LNCaP clone FGC (cell line): Measurements from ENCODE around the gene PTPRD.

ENCODE experiments used
- DNase-seq: peaks from one replicate; pipeline ENCODE4 v3.0.0-alpha.2; 2011; ENCODE audit warnings: low read depth
- H3K4me3 ChIP-seq: 2 replicates; pipeline ENCODE4 v1.5.1; 2011; ENCODE audit warnings: mild to moderate bottlenecking, low read depth, low read length, control low read depth
- TF ChIP-seq, protein P1 (sequence below): IDR thresholded peaks from 2 replicates; pipeline ENCODE4 v1.5.1; 2012; ENCODE audit warnings: mild to moderate bottlenecking; ENCODE audit not compliant: control insufficient read depth, insufficient read depth; ENCODE audit errors: extremely low read depth

PTPRD gene

DNA sequence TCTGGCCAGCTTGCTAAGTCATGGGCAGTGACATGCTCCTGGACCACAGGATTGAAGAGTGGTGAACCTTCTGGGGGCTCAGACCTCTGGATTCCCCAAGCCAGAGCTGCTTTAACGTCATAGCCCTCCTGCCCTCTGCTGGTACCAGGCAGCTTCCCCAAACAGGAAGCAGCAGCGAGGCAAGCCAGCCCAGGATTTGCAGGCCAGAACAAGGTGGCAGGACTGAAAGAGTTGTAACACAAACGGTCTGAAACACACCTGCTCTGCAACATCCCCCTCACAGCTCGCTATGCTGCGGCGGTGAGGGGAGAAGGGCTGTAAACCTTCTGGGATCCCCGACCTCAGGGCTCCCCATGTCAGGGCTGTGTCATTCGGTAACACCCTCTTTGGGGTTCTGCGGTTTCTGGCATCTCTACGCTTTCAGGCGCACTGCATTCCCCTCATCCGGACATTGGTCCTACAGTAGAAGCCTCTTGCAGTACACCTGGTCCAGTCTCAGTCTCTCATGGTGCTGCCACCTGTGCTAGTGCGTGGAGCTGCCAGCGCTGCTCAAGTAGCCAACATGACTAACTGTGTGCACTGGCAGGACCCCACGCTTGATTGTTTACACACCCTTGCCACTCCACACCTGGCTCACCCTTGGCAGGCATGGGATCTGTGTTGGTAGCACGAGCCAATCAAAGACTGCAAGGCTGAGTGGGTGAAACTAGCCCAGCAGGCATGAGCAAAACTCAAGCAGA, 893.3 kb downstream of the PTPRD start:
- no peak for DNase-seq
- no peak overlapping the region for H3K4me3 ChIP-seq
- TF ChIP-seq, protein P1, sequence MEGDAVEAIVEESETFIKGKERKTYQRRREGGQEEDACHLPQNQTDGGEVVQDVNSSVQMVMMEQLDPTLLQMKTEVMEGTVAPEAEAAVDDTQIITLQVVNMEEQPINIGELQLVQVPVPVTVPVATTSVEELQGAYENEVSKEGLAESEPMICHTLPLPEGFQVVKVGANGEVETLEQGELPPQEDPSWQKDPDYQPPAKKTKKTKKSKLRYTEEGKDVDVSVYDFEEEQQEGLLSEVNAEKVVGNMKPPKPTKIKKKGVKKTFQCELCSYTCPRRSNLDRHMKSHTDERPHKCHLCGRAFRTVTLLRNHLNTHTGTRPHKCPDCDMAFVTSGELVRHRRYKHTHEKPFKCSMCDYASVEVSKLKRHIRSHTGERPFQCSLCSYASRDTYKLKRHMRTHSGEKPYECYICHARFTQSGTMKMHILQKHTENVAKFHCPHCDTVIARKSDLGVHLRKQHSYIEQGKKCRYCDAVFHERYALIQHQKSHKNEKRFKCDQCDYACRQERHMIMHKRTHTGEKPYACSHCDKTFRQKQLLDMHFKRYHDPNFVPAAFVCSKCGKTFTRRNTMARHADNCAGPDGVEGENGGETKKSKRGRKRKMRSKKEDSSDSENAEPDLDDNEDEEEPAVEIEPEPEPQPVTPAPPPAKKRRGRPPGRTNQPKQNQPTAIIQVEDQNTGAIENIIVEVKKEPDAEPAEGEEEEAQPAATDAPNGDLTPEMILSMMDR: no peak

DNA sequence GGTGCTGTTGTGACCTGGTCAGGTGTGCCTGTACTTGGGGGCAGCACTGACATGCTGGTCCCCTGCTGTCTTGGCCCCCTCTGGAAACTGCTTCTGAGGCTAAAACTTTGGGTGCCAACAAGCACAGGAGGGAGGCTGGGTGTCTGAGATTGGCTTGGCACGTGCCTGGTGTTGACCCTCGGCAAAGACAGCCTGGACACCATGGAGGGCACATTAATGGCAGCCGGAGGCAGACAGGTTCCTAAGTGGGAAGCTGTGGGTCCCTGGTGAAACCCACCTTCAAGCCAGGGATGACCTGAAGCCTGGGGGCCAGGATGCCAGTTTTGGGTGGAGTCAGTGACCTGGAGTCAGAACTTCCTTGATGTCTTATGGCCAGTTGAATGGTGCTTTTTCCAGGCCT, 894.1 kb downstream of the PTPRD start:
- DNase-seq: no peak
- H3K4me3 ChIP-seq: no peak overlapping the region
- TF ChIP-seq, protein P1: no peak

DNA sequence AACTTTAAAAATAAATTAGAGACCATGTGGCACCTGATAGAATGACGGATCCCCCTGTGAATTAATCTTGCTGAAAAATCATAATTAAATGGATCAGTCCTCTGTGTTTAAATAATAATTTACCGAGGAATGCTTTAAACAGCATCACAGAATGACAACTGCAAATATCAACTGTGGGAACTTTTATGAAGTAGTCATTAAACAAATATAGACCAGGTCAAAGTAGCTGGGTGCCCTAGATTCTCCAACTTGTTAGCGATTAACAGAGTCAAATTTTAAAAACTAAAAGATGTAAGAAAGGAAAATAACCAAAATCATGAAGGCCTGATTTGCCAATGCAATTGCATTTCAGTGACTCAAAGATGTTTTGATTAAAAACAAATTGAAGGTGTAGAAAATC, 933.4 kb downstream of the PTPRD start:
- H3K4me3 ChIP-seq: no peak overlapping the region
- DNase-seq: no peak
- TF ChIP-seq, protein P1: no peak

DNA sequence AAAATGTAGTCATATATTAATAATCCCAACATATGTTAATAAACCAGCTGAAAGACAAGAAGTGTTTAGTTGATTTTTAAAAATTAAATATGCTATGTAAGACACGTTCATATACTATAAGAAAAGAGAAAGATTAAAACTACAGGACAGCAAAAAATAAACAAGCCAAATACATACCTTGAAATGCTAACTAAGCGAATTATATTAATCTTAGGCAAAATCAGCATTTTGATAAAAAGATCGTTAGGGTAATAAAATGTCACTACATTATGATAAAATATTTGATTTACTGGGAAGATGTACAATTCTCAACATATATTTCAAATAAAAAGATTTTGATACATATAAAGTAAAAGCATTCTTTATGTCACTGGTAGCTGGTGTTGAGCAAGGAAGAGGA, 938.3 kb downstream of the PTPRD start:
- no peak for DNase-seq
- no peak overlapping the region for H3K4me3 ChIP-seq
- TF ChIP-seq, protein P1: no peak

DNA sequence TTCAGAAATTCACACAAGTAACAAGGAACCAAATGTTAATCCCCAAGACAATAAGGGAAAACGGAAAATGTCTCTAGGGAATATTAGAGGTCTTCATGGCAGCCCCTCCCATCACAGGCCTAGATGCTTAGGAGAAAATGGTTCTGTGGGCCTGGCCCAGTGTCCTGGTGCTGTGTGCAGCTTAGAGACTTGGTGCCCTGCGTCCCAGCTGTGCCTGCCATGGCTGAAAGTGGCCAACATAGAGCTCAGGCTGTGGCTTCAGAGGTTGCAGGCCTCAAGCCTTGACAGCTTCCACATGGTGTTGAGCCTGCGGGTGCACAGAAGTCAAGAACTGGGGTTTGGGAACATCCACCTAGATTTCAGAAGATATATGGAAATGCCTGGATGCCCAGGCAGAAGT, 942.3 kb downstream of the PTPRD start:
- TF ChIP-seq, protein P1: no peak
- no peak overlapping the region for H3K4me3 ChIP-seq
- no peak for DNase-seq

DNA sequence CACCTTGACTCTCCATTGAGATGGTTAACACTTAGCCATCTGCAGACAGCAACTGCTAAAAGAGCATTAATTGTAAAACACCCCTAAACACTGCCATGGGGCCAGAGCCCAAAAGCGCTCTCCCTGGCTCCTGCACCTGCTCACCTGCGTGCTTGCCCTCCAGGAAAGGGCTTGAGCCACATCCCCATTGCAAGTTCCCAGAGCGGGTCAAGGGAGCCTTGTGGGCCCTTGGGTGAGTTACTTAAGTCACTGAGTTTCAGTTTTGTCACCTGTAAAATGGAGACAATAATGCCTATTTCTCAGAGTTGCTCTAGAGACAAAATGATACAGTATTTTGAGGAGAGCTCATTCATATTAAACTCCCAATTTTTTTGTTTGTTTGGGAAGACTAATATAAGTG, 967.8 kb downstream of the PTPRD start:
- DNase-seq: no peak
- TF ChIP-seq, protein P1: no peak
- H3K4me3 ChIP-seq: no peak overlapping the region

DNA sequence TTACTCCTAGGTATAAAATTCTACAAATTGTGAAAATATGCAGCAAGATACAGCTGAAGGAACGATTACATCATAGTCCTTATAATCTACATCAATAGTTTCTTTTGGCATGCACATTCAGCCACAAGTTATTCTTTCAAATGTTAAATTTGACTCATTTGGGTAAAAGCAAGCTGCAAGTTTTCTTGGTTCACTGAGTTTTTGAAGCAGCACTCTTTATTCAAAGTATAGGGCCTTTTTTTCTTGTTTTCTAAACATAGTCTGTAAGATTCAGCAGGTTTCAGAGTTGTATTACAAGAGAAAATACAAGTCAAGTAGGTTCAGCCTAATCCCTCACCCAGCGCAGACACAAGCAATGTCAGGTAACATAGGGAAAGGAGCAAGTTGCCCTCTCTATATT, 981.5 kb downstream of the PTPRD start:
- no peak for DNase-seq
- no peak overlapping the region for H3K4me3 ChIP-seq
- TF ChIP-seq, protein P1: no peak
